H1 (cell line): ENCODE results near the gene DNAH12. TPM values are rescaled to one million over a fixed set of nuclear protein-coding genes. Genes with fewer than 3 reads are reported as not detected.

ENCODE experiments used
- CTCF ChIA-PET: fragments of 300-600 bp; sonication (Branson Sonifier 250); formaldehyde crosslinking; loops from one replicate; lab custom pipeline; 2021; ENCODE audit not compliant: partially characterized antibody; lab: Charles Lee
- POLR2A ChIA-PET: fragments of 300-600 bp; sonication (Branson Sonifier 250); formaldehyde crosslinking; loops from one replicate; lab custom pipeline; 2021; ENCODE audit warnings: inconsistent platforms; ENCODE audit not compliant: partially characterized antibody; lab: Charles Lee
- DNase-seq, 2 experiments: peaks; one replicate each; pipeline versions ENCODE4 v3.0.0 to v3.0.0-alpha.2; 2010 to 2022; ENCODE audit warnings: low spot score in 2 of 2, low read depth in 1 of 2, mixed read lengths in 1 of 2
- FAIRE-seq: peaks from 2 replicates; lab custom pipeline; 2011; peaks lifted over from hg19 to GRCh38; lab: Jason Lieb, UNC
- H2AFZ ChIP-seq: 2 replicates; pipeline ENCODE4 v1.8.1; 2012; ENCODE audit warnings: low read length, inconsistent platforms
- H2AK5ac ChIP-seq: 2 replicates; pipeline ENCODE4 v1.6.1; 2013; ENCODE audit warnings: low read depth, low read length
- H2BK120ac ChIP-seq: replicated peaks from 2 replicates; pipeline ENCODE3; 2013; ENCODE audit warnings: low read depth, low read length, inconsistent platforms
- H2BK12ac ChIP-seq: 2 replicates; pipeline ENCODE4 v1.6.1; 2013; ENCODE audit warnings: low read depth, low read length
- H2BK15ac ChIP-seq: 2 replicates; pipeline ENCODE4 v1.6.1; 2013; ENCODE audit warnings: low read length
- H2BK20ac ChIP-seq: 2 replicates; pipeline ENCODE4 v1.6.1; 2013; ENCODE audit warnings: low read length
- H2BK5ac ChIP-seq: 2 replicates; pipeline ENCODE4 v1.6.1; 2013; ENCODE audit warnings: low read depth, low read length
- H3K14ac ChIP-seq: 2 replicates; pipeline ENCODE4 v1.6.1; 2013; ENCODE audit warnings: inconsistent platforms; ENCODE audit not compliant: insufficient read length
- H3K18ac ChIP-seq: 2 replicates; pipeline ENCODE4 v1.6.1; 2013; ENCODE audit warnings: low read length; ENCODE audit errors: extremely low read depth
- H3K23ac ChIP-seq: 2 replicates; pipeline ENCODE4 v1.6.1; 2013; ENCODE audit warnings: inconsistent platforms; ENCODE audit not compliant: insufficient read length
- H3K23me2 ChIP-seq: 2 replicates; pipeline ENCODE4 v1.6.1; 2013; ENCODE audit warnings: low read depth, low read length
- H3K27ac ChIP-seq: 2 replicates; pipeline ENCODE4 v1.6.1; 2011; ENCODE audit warnings: low read depth, low read length, inconsistent platforms
- H3K27me3 ChIP-seq, 4 experiments: replicated peaks in 1 of 4; 1 replicate in 1 of 4; 2 replicates in 3 of 4; pipeline versions ENCODE4 v1.6.1 to v1.8.1; 2011 to 2013; ENCODE audit warnings: low read length in 3 of 4, mild to moderate bottlenecking in 3 of 4, inconsistent platforms in 2 of 4, mixed read lengths in 2 of 4, moderate library complexity in 1 of 4; ENCODE audit not compliant: control insufficient read depth in 3 of 4, insufficient read depth in 3 of 4; ENCODE audit errors: extremely low read depth in 1 of 4
- H3K36me3 ChIP-seq, 4 experiments: 2 replicates each; pipeline versions ENCODE4 v1.6.1 to v1.8.1; 2011 to 2013; ENCODE audit warnings: mild to moderate bottlenecking in 4 of 4, low read length in 3 of 4, moderate library complexity in 2 of 4, control low read depth in 1 of 4, inconsistent platforms in 1 of 4; ENCODE audit not compliant: insufficient read depth in 4 of 4, control insufficient read depth in 2 of 4
- H3K4ac ChIP-seq: replicated peaks from 2 replicates; pipeline ENCODE3; 2013; ENCODE audit warnings: low read length, low read depth, mixed read lengths, inconsistent platforms; ENCODE audit not compliant: insufficient read length
- H3K4me1 ChIP-seq, 4 experiments: replicated peaks in 1 of 4; 1 replicate in 1 of 4; 2 replicates in 3 of 4; pipeline versions ENCODE4 v1.6.1 to v1.8.1; 2011 to 2013; ENCODE audit warnings: low read length in 3 of 4, inconsistent platforms in 2 of 4, mixed read lengths in 1 of 4; ENCODE audit not compliant: insufficient read depth in 4 of 4, control insufficient read depth in 3 of 4
- H3K4me2 ChIP-seq, 2 experiments: 2 replicates each; pipeline versions ENCODE4 v1.6.1 to v1.8.1; 2011 to 2013; ENCODE audit warnings: low read depth in 2 of 2, low read length in 2 of 2, control low read depth in 1 of 2, inconsistent platforms in 1 of 2, mild to moderate bottlenecking in 1 of 2; ENCODE audit not compliant: insufficient read depth in 1 of 2
- H3K4me3 ChIP-seq, 4 experiments: fragments of 200-600, 300-600 bp in 1 of 4; sonication (generic), shearing (Covaris generic), sonication (Bioruptor Twin) in 1 of 4; 2 replicates each; pipeline versions ENCODE4 v1.5.1 to v1.8.1; 2011 to 2016; ENCODE audit warnings: low read length in 4 of 4, low read depth in 3 of 4, control low read depth in 2 of 4, inconsistent platforms in 2 of 4, mild to moderate bottlenecking in 2 of 4, mixed read lengths in 1 of 4, moderate library complexity in 1 of 4; ENCODE audit not compliant: insufficient read depth in 2 of 4; ENCODE audit errors: extremely low read depth in 1 of 4
- H3K56ac ChIP-seq: replicated peaks from 2 replicates; pipeline ENCODE3; 2013; ENCODE audit warnings: low read depth, mild to moderate bottlenecking, mixed read lengths, low read length, inconsistent platforms; ENCODE audit not compliant: insufficient read length
- H3K79me1 ChIP-seq: 2 replicates; pipeline ENCODE4 v1.6.1; 2013; ENCODE audit warnings: low read depth, low read length, control low read depth
- H3K79me2 ChIP-seq, 2 experiments: 2 replicates each; pipeline versions ENCODE4 v1.6.1 to v1.8.1; 2012 to 2013; ENCODE audit warnings: low read length in 2 of 2, mild to moderate bottlenecking in 2 of 2, inconsistent platforms in 1 of 2; ENCODE audit not compliant: insufficient read depth in 2 of 2, control insufficient read depth in 1 of 2
- H3K9ac ChIP-seq, 4 experiments: replicated peaks in 1 of 4; 1 replicate in 1 of 4; 2 replicates in 3 of 4; pipeline versions ENCODE4 v1.6.1 to v1.8.1; 2011 to 2013; ENCODE audit warnings: low read depth in 3 of 4, low read length in 3 of 4, control low read depth in 2 of 4, mild to moderate bottlenecking in 2 of 4, moderate library complexity in 2 of 4, inconsistent platforms in 1 of 4; ENCODE audit errors: extremely low read depth in 1 of 4
- H3K9me3 ChIP-seq, 2 experiments: 2 replicates each; pipeline versions ENCODE4 v1.6.1 to v1.8.1; 2012 to 2013; ENCODE audit warnings: mild to moderate bottlenecking in 2 of 2, moderate library complexity in 2 of 2, control low read depth in 1 of 2, inconsistent platforms in 1 of 2, low read depth in 1 of 2, low read length in 1 of 2, mixed read lengths in 1 of 2; ENCODE audit not compliant: insufficient read depth in 2 of 2
- H4K20me1 ChIP-seq, 2 experiments: replicated peaks in 1 of 2; 2 replicates each; pipeline versions ENCODE3 to v1.8.1; 2011 to 2013; ENCODE audit warnings: inconsistent platforms in 2 of 2, low read length in 2 of 2, mild to moderate bottlenecking in 1 of 2; ENCODE audit not compliant: insufficient read depth in 2 of 2, control insufficient read depth in 1 of 2
- H4K5ac ChIP-seq: 2 replicates; pipeline ENCODE4 v1.6.1; 2013; ENCODE audit warnings: low read length, low read depth, mixed read lengths, inconsistent platforms; ENCODE audit not compliant: insufficient read length
- H4K8ac ChIP-seq: 2 replicates; pipeline ENCODE4 v1.8.0; 2013; ENCODE audit warnings: mild to moderate bottlenecking, moderate library complexity, low read length, inconsistent platforms; ENCODE audit not compliant: insufficient read depth; ENCODE audit errors: extremely low read depth
- H4K91ac ChIP-seq: replicated peaks from 2 replicates; pipeline ENCODE3; 2013; ENCODE audit warnings: low read length, mixed read lengths, inconsistent platforms; ENCODE audit not compliant: insufficient read length
- CBX8 ChIP-seq: fragments of 300-800, 300-1000 bp; sonication (generic); IDR thresholded peaks from 2 replicates; pipeline ENCODE4 v1.7.1; 2016; ENCODE audit warnings: low read depth, low read length, borderline replicate concordance
- CEBPB ChIP-seq: IDR thresholded peaks from 2 replicates; pipeline ENCODE4 v1.6.1; 2012; ENCODE audit warnings: low read depth, low read length
- CTBP2 ChIP-seq: IDR thresholded peaks from 2 replicates; pipeline ENCODE4 v1.7.0; 2011; ENCODE audit warnings: borderline replicate concordance, mild to moderate bottlenecking, moderate library complexity, mixed read lengths, low read length; ENCODE audit not compliant: insufficient read depth, insufficient read length
- EP300 ChIP-seq, 2 experiments: IDR thresholded peaks; 1 replicate in 1 of 2; 2 replicates in 1 of 2; pipeline ENCODE4 v1.6.1; 2011 to 2012; ENCODE audit warnings: low read depth in 2 of 2, low read length in 2 of 2, mild to moderate bottlenecking in 2 of 2, borderline replicate concordance in 1 of 2, inconsistent platforms in 1 of 2, moderate library complexity in 1 of 2
- JUN ChIP-seq: IDR thresholded peaks from 2 replicates; pipeline ENCODE4 v1.6.1; 2011; ENCODE audit warnings: low read depth, mild to moderate bottlenecking, improper control_type of control experiment, low read length
- KDM5A ChIP-seq: fragments of 200-600 bp; IDR thresholded peaks from 2 replicates; pipeline ENCODE4 v1.7.1; 2012; ENCODE audit warnings: mild to moderate bottlenecking, low read length, inconsistent platforms, mixed read lengths
- RAD21 ChIP-seq, 2 experiments: IDR thresholded peaks in 1 of 2; conservative IDR thresholded peaks in 1 of 2; 2 replicates each; pipeline ENCODE4 v1.6.1; 2011; ENCODE audit warnings: low read depth in 2 of 2, low read length in 2 of 2, improper control_type of control experiment in 1 of 2, inconsistent platforms in 1 of 2, mild to moderate bottlenecking in 1 of 2, moderate library complexity in 1 of 2
- TBP ChIP-seq: IDR thresholded peaks from 2 replicates; pipeline ENCODE4 v1.6.1; 2011; ENCODE audit warnings: low read depth, low read length, improper control_type of control experiment
- WGBS, 2 experiments: shearing (Covaris generic) in 1 of 2; methylation state at CpG; one replicate each; pipeline versions ENCODE4 v1.1.6 to v1.1.7; 2013 to 2015; ENCODE audit warnings: low lambda C conversion rate in 2 of 2, mixed read lengths in 2 of 2, inconsistent platforms in 1 of 2, low coverage in 1 of 2, missing lambda C conversion rate in 1 of 2; ENCODE audit not compliant: insufficient replicate concordance in 2 of 2, insufficient coverage in 1 of 2, insufficient read length in 1 of 2; ENCODE audit errors: extremely low coverage in 1 of 2, missing lambda C conversion rate in 1 of 2; 5-methylcytosine and 5-hydroxymethylcytosine counted together
- long read RNA-seq, 2 experiments: library from RNA in 1 of 2; library from capped mRNA in 1 of 2; stranded (forward); transcript quantifications; one replicate each; pipeline ENCODE4 v2.0.0, GENCODE V29; 2021; ENCODE audit warnings: inconsistent platforms in 1 of 2
- polyA minus RNA-seq, 3 experiments: library from RNA; depleted of rRNA, polyadenylated mRNA; stranded (reverse); fragments of >200 nt; gene quantifications; 1 replicate in 2 of 3; 2 replicates in 1 of 3; pipeline ENCODE4 v1.2.3, GENCODE V29; 2011
- polyA plus RNA-seq, 7 experiments: library from polyadenylated mRNA; depleted of rRNA in 3 of 7; stranded (reverse) in 5 of 7; unstranded in 2 of 7; fragments of >200 nt in 5 of 7; fragments of 200-250 nt in 2 of 7; gene quantifications; 1 replicate in 5 of 7; 2 replicates in 1 of 7; 4 replicates in 1 of 7; pipeline versions ENCODE4 v1.2.1 to v1.2.3, GENCODE V29; 2011 to 2013; ENCODE audit warnings: missing spikeins in 2 of 7, mixed read lengths in 2 of 7
- total RNA-seq: library from RNA; stranded (reverse); fragmentation: NEBNext Ultra II Directional; extraction: Animal tissue kit (Norgen Biotek cat#: 25700); gene quantifications from 2 replicates; pipeline ENCODE4 v1.2.1, GENCODE V29; 2021

DNAH12 gene
- total RNA-seq (not detected in 2 replicates), polyA plus RNA-seq (2011; rRNA removed) (not detected in 2 replicates), polyA minus RNA-seq (2011; rRNA and poly(A)+ RNA removed) (0.03 TPM in 1 of 2 replicates, not detected in the other)
- polyA plus RNA-seq (2011; cell fraction: cytosol; rRNA removed), result not detected
- not detected for polyA plus RNA-seq (2011; cell fraction: nucleus; rRNA removed)
- not detected in 4 replicates for polyA plus RNA-seq (2012, experiment 1 of 2)
- not detected for polyA plus RNA-seq (2012, experiment 2 of 2)
- polyA plus RNA-seq (2013, experiment 1 of 2), result 0.04 TPM
- not detected for polyA plus RNA-seq (2013, experiment 2 of 2)
- polyA minus RNA-seq (2011; cell fraction: cytosol; rRNA and poly(A)+ RNA removed), result not detected
- polyA minus RNA-seq (2011; cell fraction: nucleus; rRNA and poly(A)+ RNA removed), result not detected
- long read RNA-seq, experiment 1, result 0 reads
- long read RNA-seq, experiment 2, result 0 reads

DNA sequence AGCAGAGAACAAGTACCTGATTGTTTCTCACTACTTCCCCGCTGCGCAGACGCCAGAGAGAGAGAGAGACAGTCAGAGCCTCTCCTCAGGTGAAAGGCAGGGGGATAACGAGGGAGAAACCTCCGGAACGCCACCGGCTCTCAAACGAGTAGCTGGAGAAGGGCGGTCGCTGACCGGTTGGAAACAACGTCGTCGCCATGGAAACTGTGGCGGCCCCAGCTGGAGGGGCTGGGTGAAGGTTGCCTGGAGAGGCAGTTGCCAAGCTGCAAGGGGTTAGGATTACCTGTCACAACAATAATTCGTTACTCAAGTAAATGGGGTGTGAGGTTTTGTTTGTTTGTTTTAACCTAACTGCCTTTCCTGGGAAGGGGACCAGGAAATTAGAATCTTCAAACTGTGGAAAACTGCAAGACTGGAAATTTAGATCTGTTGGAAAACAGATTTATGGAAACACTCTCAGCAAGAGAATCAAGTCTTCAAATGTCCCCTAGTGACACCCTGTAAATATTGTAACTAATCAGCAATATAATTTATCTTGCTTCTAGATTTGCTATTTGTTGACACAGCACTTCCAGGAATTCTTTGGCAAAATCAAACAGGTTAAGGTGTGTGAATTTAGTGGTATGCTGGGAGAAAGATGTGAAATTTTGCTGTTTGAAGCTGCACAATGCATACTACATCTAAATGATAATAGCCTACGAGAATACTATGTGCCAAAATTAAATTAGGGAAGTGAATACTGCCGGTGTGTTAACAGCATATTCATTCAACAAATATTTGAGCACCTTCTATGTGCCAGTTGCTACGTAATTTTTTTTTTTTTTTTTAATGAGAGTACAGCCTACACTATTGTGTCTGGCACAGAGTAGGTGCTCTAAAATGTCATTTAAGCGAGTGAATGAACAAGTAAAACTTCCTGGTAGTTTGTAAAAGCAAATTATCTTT lies at the start of gene DNAH12:
Gene DNAH12 (minus strand): TSS at position 164 of the 945 bp plus-strand sequence. CDS start 1,474 bp downstream, outside the sequence.
- Histone ChIP-seq H2AK5ac (no peak within 1 kb of the TSS), H3K36me3 (no peaks in the 10 kb centered on the region), H3K23ac (no peak within 1 kb of the TSS), H3K4me1 (peaks cover 0 to 3% (median 1%) of the 10 kb centered on the region in 4 experiments; a peak in 1 of 7 replicates), H4K8ac (no peak within 1 kb of the TSS), H2BK15ac (no peak within 1 kb of the TSS), H3K27me3 (no peaks in the 10 kb centered on the region), H4K20me1 (no peaks in the 10 kb centered on the region), H3K9ac (no peak within 1 kb of the TSS), H3K79me1 (no peaks in the 10 kb centered on the region), H3K4me3 (peak within 1 kb of the TSS; percentile 0 to 40 (median 14); a peak in 5 of 8 replicates), H3K18ac (no peak within 1 kb of the TSS), H3K4ac (no peak within 1 kb of the TSS), H3K4me2 (peak within 1 kb of the TSS; percentile 7 to 74), H2BK120ac (no peak within 1 kb of the TSS), H3K56ac (no peak within 1 kb of the TSS), H2BK12ac (no peak within 1 kb of the TSS), H2BK20ac (no peak within 1 kb of the TSS), H3K27ac (peak within 1 kb of the TSS; percentile 55; the same call in 1 of the 2 replicates), H3K23me2 (no peaks in the 10 kb centered on the region), H4K91ac (no peak within 1 kb of the TSS), H4K5ac (no peak within 1 kb of the TSS), H2BK5ac (no peak within 1 kb of the TSS), H2AFZ (peak within 1 kb of the TSS; percentile 79; the same call in 1 of the 2 replicates), H3K9me3 (no peaks in the 10 kb centered on the region), H3K14ac (no peak within 1 kb of the TSS), H3K79me2 (no peaks in the 10 kb centered on the region)
- DNase-seq (peak; percentile 78 to 91), FAIRE-seq (peak; percentile 90)
- ChIA-PET POLR2A (interaction anchor here (0.7 to 2.2 kb wide), 5 partner anchors 11 to 53 kb away, joined by 3 to 10 read pairs (median 3); partner anchors contain the start of genes ARF4 and PDE12), CTCF (interaction anchor here (0.8 kb wide), 1 partner anchor 191 kb away, joined by 3 read pairs; no protein-coding TSS in a partner anchor)
- WGBS, 2 experiments, result 16% methylated on average over 20 of the region's 20 CpGs; no CpG with 5 or more reads in 1 of the 2 experiments
- TF ChIP-seq EP300 (IDR thresholded peaks at IDR 0.05; ENCODE audit: borderline replicate concordance in 1 of 2, low read depth in 2 of 2, low read length in 2 of 2), result peak in 1 of 2 experiments; percentile 66; a peak in 1 of 3 replicates
- TF ChIP-seq CTBP2, result no peak
- no peak for TF ChIP-seq CBX8
- TF ChIP-seq KDM5A, result no peak
- TF ChIP-seq CEBPB, result no peak
- no peak for TF ChIP-seq JUN
- peak; percentile 38; the same call in 1 of the 2 replicates for TF ChIP-seq TBP
- TF ChIP-seq RAD21 (IDR thresholded peaks at IDR 0.05 in 1 of 2, conservative IDR thresholded peaks at IDR 0.05 in 1 of 2; ENCODE audit: low read depth in 2 of 2, low read length in 2 of 2), result peak; percentile 15 to 31; a peak in 3 of 4 replicates
